Measurements from ENCODE around the gene TMEM221.
"Not testable (repeated sequence)": the region's sequence is repeated elsewhere in the genome, so short reads cannot be mapped to it uniquely, and the experiment has no call there.

The TMEM221 gene

GRCh38 chr19:17475011-17475540 lies 26.6 kb upstream of the TMEM221 start:
- not testable (repeated sequence) for DNase-seq (ENCODE audit: extremely low read depth in 1 of 2, low read depth in 1 of 2)

- DNase-seq (ENCODE audit: extremely low read depth in 1 of 2, low read depth in 1 of 2), result no peak
These were observed 24.6 kb upstream of the TMEM221 start for GRCh38 chr19:17473041-17473440.

- DNase-seq (ENCODE audit: extremely low read depth in 1 of 2, low read depth in 1 of 2), result no peak
These were observed 23.1 kb upstream of the TMEM221 start for GRCh38 chr19:17471410-17472125.

GRCh38 chr19:17470068-17470841 lies 21.8 kb upstream of the TMEM221 start, which contains the start of gene SLC27A1:
SLC27A1 (plus strand) TSS chr19:17470524; CDS start chr19:17470541, 17 bp downstream.
- peak; percentile 80 to 83 for DNase-seq (ENCODE audit: extremely low read depth in 1 of 2, low read depth in 1 of 2)

GRCh38 chr19:17469481-17470067 lies 21.1 kb upstream of the TMEM221 start:
- peak; percentile 89 for DNase-seq (ENCODE audit: extremely low read depth in 1 of 2, low read depth in 1 of 2)

DNA sequence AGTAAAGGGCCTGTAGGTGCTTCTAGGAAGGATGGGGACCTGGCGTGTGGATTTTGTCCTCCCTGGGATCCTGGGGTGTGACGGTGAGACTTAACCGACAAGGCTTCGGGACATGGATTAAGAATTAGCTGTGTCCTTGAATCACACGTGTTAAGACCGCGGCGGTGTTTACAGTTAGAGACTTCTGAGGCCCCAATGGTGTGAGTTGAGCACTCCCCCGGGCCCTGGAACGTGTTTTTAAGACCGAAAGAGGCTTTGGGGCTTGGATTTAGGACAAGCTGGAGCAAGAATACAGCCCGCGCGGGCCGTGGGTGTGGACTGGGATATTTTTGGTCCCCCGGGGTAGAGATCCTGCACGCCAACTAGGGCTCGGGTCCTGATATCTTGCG lies 20.6 kb upstream of the TMEM221 start:
- DNase-seq (ENCODE audit: extremely low read depth in 1 of 2, low read depth in 1 of 2), result no peak

DNA sequence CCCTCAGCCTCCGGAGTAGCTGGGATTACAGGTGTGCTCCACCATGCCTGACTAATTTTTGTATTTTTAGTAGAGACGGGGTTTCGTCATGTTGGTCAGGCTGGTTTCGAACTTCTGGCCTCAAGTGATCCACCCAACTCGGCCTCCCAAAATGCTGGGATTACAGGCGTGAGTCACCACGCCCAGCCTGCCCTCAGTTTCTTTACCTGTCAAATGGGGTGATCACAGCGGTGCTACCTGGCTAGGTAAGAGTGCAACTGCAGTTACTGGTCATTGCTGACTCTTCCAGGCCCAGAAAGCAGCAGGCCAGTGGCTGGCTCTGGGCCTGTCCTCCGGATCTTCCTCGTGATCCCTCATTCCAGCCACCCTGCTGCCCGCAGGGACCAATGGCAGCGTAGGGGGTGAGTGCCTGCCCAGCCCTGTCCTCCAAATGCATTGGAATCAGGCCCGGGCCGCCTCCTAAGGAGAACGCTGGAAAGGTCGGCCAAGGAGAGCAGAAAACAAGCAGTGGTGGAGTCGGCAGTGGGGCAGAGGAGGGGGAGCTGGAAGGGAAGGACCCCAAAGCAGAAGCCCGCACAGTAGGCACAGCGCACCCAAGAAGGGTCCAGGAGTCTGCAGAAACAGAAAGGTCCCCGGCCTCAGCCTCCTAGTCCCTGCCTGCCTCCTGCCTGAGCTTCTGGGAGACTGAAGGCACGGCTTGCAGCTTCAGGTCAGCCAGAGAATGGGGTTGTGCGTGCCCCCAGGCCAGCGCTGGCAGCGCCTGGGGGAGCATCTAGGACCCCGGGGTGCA lies 20.0 kb upstream of the TMEM221 start:
- no peak for DNase-seq (ENCODE audit: extremely low read depth in 1 of 2, low read depth in 1 of 2)

GRCh38 chr19:17467471-17468301 lies 19.2 kb upstream of the TMEM221 start:
- no peak for DNase-seq (ENCODE audit: extremely low read depth in 1 of 2, low read depth in 1 of 2)

DNA sequence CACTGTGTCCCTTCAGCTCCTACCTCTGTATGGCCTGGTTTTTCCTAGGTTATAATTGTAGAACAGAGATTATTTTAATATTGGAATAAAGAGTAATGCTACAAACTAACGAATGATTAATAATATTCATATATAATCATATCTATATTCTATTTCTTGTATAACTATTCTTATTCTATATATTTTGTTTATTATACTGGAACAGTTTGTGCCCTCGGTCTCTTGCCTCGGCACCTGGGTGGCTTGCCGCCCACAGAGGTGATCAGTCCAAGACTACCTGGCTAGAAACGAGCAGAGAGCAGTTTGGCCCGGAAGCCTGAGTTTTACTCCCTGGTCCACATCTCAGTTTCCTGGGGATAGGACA lies 18.0 kb upstream of the TMEM221 start:
- DNase-seq (ENCODE audit: extremely low read depth in 1 of 2, low read depth in 1 of 2), result no peak

DNA sequence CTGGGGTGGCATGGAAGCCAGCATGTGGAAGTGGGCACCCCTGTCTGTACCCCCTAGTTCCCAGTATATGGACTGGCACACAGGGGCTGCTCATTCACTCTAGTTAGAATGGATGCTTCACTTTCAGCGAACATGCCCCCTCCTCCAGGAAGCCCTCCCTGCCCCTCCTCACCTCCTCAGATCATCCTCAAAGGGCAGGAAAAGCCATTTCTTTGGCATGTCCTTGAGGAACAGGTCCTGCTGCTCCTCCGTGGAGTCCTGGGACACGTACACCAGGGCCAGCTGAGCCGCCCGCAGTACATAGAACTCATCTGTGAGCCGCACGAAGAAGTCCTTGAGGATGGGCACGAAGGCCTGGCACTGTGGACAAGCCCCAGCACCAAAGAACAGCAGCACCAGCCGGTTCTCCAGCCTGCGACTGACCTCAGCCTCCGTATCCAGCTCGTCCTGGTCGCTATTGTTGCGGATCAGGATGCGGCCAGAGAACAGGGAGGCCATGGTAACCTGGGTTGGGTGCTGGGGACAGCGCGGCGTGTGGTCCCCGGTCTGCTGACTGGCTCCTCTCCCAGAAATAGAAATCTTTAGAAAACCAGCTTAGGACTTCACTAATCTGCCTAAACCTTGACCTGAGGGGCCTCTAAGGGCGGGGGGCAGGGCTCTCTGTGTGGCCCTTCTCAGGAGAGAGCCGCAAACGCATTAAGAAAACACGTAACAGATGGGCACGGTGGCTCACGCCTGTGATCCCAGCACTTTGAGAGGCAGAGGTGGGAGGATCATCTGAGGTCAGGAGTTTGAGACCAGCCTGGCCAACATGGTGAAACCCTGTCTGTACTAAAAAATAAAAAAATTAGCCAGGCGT lies 12.1 kb upstream of the TMEM221 start, which contains the start of gene NXNL1:
TSS of gene NXNL1 (minus strand) at position 555 of the 859 bp plus-strand sequence. CDS start at position 498, 57 bp downstream.
- DNase-seq (ENCODE audit: extremely low read depth in 1 of 2, low read depth in 1 of 2), result no peak

DNA sequence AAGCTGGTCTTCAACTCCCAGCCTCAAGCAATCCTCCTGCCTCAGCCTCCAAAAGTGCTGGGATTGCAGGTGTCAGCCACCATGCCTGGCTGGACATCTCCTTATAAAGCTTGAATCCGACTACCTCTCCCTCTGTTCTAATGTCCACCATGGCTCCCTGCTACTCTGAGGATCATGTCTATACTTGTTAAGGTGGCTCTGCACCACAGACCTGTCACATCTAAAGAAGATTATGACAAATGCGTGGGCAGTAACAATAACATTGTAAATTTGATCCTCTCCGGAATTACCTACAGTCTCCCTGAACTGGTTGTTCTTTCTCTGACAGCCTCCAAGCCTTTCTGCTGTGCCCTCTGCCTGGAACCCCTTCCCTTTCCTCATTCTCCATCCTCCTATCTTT lies 10.5 kb upstream of the TMEM221 start:
- DNase-seq (ENCODE audit: extremely low read depth in 1 of 2, low read depth in 1 of 2), result no peak

- no peak for DNase-seq (ENCODE audit: extremely low read depth in 1 of 2, low read depth in 1 of 2)
These were observed 9.1 kb upstream of the TMEM221 start for GRCh38 chr19:17457616-17458015.

- no peak for DNase-seq (ENCODE audit: extremely low read depth in 1 of 2, low read depth in 1 of 2)
These were observed 7.7 kb upstream of the TMEM221 start for GRCh38 chr19:17456127-17456526.

DNA sequence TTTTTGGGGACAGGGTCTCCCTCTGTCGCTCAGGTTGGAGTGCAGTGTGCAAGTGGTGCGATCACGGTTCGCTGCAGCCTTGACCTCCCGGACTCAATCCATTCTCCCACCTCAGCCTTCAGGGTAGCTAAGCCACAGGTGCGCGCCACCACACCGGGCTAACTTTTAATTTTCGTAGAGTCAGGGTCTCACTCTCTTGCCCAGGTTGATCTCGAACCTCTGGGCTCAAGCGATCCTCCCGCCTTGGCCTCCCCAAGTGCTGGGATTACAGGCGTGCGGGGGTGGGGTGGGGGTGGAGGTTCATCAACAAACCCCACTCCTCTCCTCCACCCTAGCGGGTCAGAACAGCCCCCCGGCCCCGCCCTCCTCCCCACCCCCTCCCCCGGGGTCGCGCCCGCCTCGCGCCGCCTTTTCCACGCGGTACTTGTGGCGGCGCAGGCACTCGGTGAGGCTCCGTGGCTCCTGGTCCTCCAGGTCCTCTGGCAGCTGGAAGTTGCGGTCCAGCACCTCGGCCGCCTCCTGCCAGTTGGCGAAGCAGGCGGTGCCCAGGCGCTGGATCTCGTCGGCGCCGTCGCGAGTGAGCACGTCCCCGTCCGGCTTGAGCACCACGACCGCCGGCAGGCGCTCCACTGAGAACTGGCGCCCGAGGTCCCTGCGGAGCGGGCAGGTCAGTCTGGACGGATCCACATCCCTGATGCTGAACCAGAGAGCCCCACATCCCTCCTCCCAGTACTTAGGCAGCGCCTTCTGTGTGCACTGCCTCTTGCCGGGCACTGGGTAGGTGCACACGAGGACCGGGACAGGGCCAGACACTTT lies 7.0 kb upstream of the TMEM221 start:
- DNase-seq (ENCODE audit: extremely low read depth in 1 of 2, low read depth in 1 of 2), result no peak

- DNase-seq (ENCODE audit: extremely low read depth in 1 of 2, low read depth in 1 of 2), result no peak
These were observed 6.2 kb upstream of the TMEM221 start for GRCh38 chr19:17454576-17455071.

DNA sequence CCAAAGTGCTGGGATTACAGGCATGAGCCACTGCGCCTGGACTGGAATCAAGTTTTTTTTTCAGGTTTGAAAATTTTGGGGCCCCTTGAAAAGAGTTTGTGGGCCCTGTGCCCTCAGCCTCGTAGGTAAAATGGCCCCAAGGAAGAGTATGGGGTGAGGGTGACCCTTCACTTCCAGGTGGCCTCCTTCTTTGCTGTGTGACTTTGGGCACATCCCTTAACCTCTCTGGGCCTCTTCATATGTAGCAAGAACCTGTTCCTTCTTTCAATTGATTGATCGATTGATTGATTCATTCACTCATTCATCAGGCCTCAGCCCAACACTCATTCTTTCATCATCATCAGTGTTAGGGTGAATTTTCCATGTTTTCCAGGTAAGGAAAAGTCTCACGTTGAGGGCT lies 3.4 kb upstream of the TMEM221 start:
- DNase-seq (ENCODE audit: extremely low read depth in 1 of 2, low read depth in 1 of 2), result no peak

- DNase-seq (ENCODE audit: extremely low read depth in 1 of 2, low read depth in 1 of 2), result no peak
These were observed 2.0 kb upstream of the TMEM221 start for GRCh38 chr19:17450264-17451075.
